Esophagus squamous epithelium (tissue), 5 donors: Measurements from ENCODE around the gene RNF13. TPM values are rescaled to one million over a fixed set of nuclear protein-coding genes. Genes with fewer than 3 reads are reported as not detected.
A peak's percentile ranks its signal among the peaks of the same experiment; 100 is the strongest.

Source experiments
- DNase-seq: peaks from one replicate; lab custom pipeline; 2025; lab: John Stamatoyannopoulos, UW
- H3K27ac ChIP-seq, 4 donors: fragments of 200-600 bp; sonication (generic); one replicate each; pipeline ENCODE4 v1.5.1; 2016 to 2019; ENCODE audit warnings: mild to moderate bottlenecking in 1 of 4
- H3K27me3 ChIP-seq, 4 donors: fragments of 200-600 bp; sonication (generic); 1 replicate in 3 of 4; 2 replicates in 1 of 4; pipeline versions ENCODE4 v1.5.1 to v1.6.0; 2017 to 2021; ENCODE audit warnings: antibody characterized with exemption in 1 of 4
- H3K36me3 ChIP-seq, 3 donors: fragments of 200-600 bp; sonication (generic); one replicate each; pipeline ENCODE4 v1.5.1; 2016 to 2019
- H3K4me1 ChIP-seq, 3 donors: fragments of 200-600 bp; sonication (generic); one replicate each; pipeline ENCODE4 v1.5.1; 2017 to 2019
- H3K4me3 ChIP-seq, 4 donors: fragments of 200-600 bp; sonication (generic); 1 replicate in 3 of 4; 2 replicates in 1 of 4; pipeline ENCODE4 v1.5.1; 2016 to 2019; ENCODE audit warnings: mild to moderate bottlenecking in 2 of 4, moderate library complexity in 1 of 4
- H3K9me3 ChIP-seq, 3 donors: fragments of 200-600 bp; sonication (generic); one replicate each; pipeline ENCODE4 v1.5.1; 2016 to 2019
- POLR2A ChIP-seq, 4 donors: fragments of 450-650 bp; IDR thresholded peaks; one replicate each; pipeline ENCODE4 v1.6.1; 2017; ENCODE audit warnings: antibody characterized with exemption in 4 of 4, mild to moderate bottlenecking in 4 of 4, moderate library complexity in 3 of 4
- WGBS, 2 donors: methylation state at CpG; one replicate each; pipeline ENCODE4 v1.1.5; 2018; 5-methylcytosine and 5-hydroxymethylcytosine counted together
- intact Hi-C: fragments of 100-400 bp; cut with DNase I; formaldehyde crosslinking; loops from one replicate; pipeline ENCODE4 v1.15.0; 2022
- total RNA-seq, 4 donors: library from RNA; depleted of rRNA; stranded (reverse); fragments of >200 nt; gene quantifications; one replicate each; pipeline ENCODE4 v1.1.0, GENCODE V29; 2016
- TF ChIP-seq, protein P1 (sequence below), 6 experiments: fragments of 450-650 bp in 4 of 6; fragments of 200-600 bp in 2 of 6; sonication (generic) in 2 of 6; IDR thresholded peaks; one replicate each; pipeline ENCODE4 v1.5.1; 2016 to 2019; ENCODE audit warnings: antibody characterized with exemption in 6 of 6, mild to moderate bottlenecking in 4 of 6, moderate library complexity in 4 of 6
- donor health status: DM: yes; HTN: yes; CAD: no.

Gene RNF13
- total RNA-seq, 4 donors from 2014 or later = 17.4 to 70.4 (median 45.8) TPM

DNA sequence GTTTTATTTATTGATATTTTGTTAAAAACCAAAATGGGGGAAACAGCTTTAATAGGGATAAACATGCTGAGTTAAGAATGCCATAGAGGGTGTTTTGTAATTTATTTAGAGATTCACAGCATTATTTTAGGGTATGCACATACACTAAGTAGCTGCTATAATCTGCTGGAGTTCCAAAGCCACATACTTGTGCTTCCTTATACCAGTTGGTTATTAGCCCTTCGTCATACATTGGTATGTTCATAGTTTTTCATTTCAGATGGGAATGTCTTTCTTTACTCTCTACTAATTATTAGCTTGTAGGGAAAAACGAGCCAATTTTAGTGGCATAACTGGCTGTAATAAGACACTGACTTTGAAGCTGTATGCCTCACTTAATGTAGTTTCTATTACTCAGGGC, 82.8 kb downstream of the RNF13 start:
- Histone ChIP-seq H3K4me3 (no peak overlapping the region), H3K4me1 (peaks cover 0 to 1% (median 0%) of the 10 kb centered on the region in 3 donors), H3K27me3 (no peaks in the 10 kb centered on the region), H3K36me3 (peaks cover 0 to 45% (median 0%) of the 10 kb centered on the region in 3 donors), H3K27ac (no peak overlapping the region), H3K9me3 (no peaks in the 10 kb centered on the region)
- no peak for DNase-seq
- 91 to 92% methylated on average over 2 of the region's 2 CpGs for WGBS, 2 donors
- no peak for TF ChIP-seq POLR2A (IDR thresholded peaks at IDR 0.05)
- intact Hi-C loops = no loop called here

DNA sequence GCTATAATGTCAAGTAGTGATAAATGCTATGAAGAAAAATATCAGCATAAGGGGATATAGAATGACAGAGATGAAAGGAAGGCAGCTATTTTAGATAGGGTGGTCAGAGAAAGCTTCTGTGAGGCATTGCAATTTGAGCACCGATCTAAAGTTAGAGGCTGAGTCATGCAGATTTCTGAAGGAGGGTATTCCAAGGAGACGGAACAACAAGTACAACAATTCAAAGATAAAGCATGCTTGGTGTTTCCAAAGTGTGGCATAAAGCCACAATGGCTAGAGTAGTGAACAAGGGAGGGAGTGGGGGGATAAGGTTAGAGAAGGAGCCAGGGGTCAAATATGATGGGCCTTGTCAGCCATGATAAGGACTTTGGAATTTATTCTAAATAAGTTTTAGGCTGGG, 85.8 kb downstream of the RNF13 start:
- Histone ChIP-seq H3K27ac (no peak overlapping the region), H3K4me3 (no peak overlapping the region), H3K27me3 (no peaks in the 10 kb centered on the region), H3K36me3 (peaks cover 0 to 45% (median 0%) of the 10 kb centered on the region in 3 donors), H3K4me1 (no peaks in the 10 kb centered on the region), H3K9me3 (no peaks in the 10 kb centered on the region)
- intact Hi-C loops = no loop called here
- no peak for DNase-seq
- TF ChIP-seq, protein P1, sequence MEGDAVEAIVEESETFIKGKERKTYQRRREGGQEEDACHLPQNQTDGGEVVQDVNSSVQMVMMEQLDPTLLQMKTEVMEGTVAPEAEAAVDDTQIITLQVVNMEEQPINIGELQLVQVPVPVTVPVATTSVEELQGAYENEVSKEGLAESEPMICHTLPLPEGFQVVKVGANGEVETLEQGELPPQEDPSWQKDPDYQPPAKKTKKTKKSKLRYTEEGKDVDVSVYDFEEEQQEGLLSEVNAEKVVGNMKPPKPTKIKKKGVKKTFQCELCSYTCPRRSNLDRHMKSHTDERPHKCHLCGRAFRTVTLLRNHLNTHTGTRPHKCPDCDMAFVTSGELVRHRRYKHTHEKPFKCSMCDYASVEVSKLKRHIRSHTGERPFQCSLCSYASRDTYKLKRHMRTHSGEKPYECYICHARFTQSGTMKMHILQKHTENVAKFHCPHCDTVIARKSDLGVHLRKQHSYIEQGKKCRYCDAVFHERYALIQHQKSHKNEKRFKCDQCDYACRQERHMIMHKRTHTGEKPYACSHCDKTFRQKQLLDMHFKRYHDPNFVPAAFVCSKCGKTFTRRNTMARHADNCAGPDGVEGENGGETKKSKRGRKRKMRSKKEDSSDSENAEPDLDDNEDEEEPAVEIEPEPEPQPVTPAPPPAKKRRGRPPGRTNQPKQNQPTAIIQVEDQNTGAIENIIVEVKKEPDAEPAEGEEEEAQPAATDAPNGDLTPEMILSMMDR (IDR thresholded peaks at IDR 0.05) = no peak
- no peak for TF ChIP-seq POLR2A (IDR thresholded peaks at IDR 0.05)
- WGBS, 2 donors = 51 to 69% methylated on average over 2 of the region's 2 CpGs

DNA sequence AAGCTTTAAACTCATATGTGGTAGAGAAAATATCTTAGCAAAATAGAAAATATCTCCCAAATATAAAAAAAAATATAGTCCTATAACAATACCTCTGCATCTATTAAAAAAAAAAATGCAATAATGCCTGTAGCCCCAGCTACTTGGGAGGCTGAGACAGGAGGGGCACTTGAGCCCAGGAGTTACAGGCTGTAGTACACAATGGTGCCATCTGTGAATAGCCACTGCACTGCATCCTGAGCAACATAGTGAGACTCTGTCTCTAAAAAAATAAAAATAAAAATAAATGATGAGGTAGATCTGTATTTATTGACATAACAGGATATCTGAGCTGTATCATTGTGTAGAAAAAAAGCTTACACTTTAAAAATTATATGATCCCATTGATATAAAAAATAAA, 87.3 kb downstream of the RNF13 start:
- Histone ChIP-seq H3K9me3 (no peaks in the 10 kb centered on the region), H3K4me1 (no peaks in the 10 kb centered on the region), H3K27me3 (no peaks in the 10 kb centered on the region), H3K36me3 (peaks cover 0 to 49% (median 0%) of the 10 kb centered on the region in 3 donors), H3K4me3 (no peak overlapping the region), H3K27ac (no peak overlapping the region)
- intact Hi-C loops = no loop called here
- TF ChIP-seq, protein P1 (IDR thresholded peaks at IDR 0.05) = no peak
- TF ChIP-seq POLR2A (IDR thresholded peaks at IDR 0.05) = no peak
- DNase-seq = no peak

DNA sequence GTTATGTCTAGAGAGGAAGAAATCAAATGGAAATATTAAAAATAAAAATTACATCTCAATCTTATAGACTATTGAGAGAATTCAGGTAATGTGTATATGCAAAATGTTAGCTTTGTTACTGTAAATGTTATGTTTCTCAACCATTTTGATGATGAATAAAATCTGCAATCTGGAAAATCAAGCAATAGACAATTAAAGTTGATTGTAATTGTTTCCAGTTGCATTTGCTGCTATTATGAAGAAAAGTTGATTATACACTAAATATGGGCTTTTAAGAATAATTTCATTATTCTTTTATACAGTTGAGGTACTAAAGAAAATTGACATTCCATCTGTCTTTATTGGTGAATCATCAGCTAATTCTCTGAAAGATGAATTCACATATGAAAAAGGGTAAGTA, 88.8 kb downstream of the RNF13 start:
- H3K9me3 ChIP-seq = no peaks in the 10 kb centered on the region
- no peak overlapping the region for H3K27ac ChIP-seq
- no peaks in the 10 kb centered on the region for H3K4me1 ChIP-seq
- H3K4me3 ChIP-seq = no peak overlapping the region
- DNase-seq = no peak
- H3K36me3 ChIP-seq = peaks cover 0 to 38% (median 0%) of the 10 kb centered on the region in 3 donors
- H3K27me3 ChIP-seq = no peaks in the 10 kb centered on the region
- TF ChIP-seq, protein P1 (IDR thresholded peaks at IDR 0.05) = no peak
- TF ChIP-seq POLR2A (IDR thresholded peaks at IDR 0.05) = no peak
- intact Hi-C loops = no loop called here

DNA sequence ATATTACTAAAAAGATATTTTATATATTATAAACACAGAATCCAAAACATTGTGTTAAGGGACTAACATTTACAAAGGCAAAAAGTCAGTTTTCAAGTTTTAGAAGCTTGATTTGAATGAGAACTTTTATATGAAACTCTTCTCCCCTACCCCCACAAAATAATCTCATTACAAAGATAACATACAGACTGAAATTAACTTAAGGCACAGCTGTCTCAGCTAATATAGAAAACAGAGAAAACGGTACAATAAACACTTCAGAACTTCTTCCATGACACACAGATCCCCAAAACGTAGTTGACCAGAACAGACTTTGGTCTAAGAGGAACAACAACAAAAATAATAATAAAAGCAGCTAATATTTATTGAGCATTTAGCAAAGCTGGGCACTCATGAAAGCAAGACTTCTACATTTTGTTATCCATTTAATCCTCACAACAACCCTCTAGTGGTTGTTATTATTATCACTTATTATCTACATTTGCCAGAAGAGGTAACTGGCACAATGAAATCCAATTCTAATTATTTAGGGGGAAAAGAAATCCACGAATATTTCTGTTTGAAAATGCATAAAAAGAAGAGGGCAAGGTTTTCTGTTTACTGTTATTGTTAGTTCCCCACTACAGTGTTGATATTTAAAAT, 89.6 kb downstream of the RNF13 start:
- no peak for TF ChIP-seq POLR2A (IDR thresholded peaks at IDR 0.05)
- TF ChIP-seq, protein P1 (IDR thresholded peaks at IDR 0.05) = peak in 2 of 6 experiments; percentile 22 to 37
- intact Hi-C loops = no loop called here
- Histone ChIP-seq H3K9me3 (no peaks in the 10 kb centered on the region), H3K27ac (no peak overlapping the region), H3K27me3 (no peaks in the 10 kb centered on the region), H3K4me3 (no peak overlapping the region), H3K4me1 (no peaks in the 10 kb centered on the region), H3K36me3 (peaks cover 0 to 30% (median 0%) of the 10 kb centered on the region in 3 donors)
- no peak for DNase-seq
- 78 to 82% methylated on average over 3 of the region's 3 CpGs for WGBS, 2 donors
